ENCODE results near the gene SFRP2. TPM values are rescaled to one million over a fixed set of nuclear protein-coding genes. Genes with fewer than 3 reads are reported as not detected.

Gene SFRP2
- polyA plus RNA-seq, 3 donors: not detected

DNA sequence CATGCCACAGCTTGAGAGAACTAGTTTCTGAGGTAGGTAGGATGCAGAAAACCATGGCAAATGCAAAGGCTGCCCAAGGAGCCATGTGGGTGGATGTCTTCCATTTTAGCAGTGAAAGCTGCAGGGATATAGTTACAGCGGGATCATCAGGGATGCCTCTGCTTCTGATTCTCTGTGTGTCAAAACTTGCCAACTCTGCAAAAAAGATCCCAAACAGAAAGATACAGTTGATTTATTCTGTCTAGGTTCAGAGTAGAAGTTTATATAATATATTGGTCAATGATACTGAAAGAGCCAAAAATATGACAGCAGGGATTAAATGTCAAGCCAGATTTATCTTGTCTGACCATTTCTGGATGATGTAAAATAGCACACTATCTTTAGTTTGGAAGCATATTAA lies 42.4 kb upstream of the SFRP2 start:
- TF ChIP-seq, protein P1, sequence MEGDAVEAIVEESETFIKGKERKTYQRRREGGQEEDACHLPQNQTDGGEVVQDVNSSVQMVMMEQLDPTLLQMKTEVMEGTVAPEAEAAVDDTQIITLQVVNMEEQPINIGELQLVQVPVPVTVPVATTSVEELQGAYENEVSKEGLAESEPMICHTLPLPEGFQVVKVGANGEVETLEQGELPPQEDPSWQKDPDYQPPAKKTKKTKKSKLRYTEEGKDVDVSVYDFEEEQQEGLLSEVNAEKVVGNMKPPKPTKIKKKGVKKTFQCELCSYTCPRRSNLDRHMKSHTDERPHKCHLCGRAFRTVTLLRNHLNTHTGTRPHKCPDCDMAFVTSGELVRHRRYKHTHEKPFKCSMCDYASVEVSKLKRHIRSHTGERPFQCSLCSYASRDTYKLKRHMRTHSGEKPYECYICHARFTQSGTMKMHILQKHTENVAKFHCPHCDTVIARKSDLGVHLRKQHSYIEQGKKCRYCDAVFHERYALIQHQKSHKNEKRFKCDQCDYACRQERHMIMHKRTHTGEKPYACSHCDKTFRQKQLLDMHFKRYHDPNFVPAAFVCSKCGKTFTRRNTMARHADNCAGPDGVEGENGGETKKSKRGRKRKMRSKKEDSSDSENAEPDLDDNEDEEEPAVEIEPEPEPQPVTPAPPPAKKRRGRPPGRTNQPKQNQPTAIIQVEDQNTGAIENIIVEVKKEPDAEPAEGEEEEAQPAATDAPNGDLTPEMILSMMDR (IDR thresholded peaks at IDR 0.05): no peak
- H3K27ac Mint-ChIP-seq: no peak overlapping the region

DNA sequence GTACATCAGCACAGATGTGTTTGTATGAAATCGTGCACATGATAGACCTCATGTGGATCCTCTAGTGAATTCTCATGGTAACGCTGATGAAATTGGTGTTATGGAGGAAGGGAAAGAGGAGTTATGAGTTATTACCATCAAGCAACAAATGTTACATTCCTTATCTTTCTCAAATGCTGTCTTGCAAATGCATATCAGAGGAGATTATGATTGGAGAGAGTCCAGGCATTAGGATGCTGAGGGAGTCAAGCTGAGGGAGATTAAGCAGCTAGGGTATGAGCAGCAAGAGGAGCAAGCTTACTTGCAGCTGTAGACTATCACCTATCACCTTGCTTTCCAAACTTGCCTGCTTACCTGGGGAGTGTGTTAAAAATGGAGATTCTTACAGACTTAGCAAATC lies 36.8 kb upstream of the SFRP2 start:
- 100% methylated on average over 1 of the region's 2 CpGs for WGBS (ENCODE audit: insufficient coverage)
- H3K4me3 Mint-ChIP-seq: no peak overlapping the region
- no peak for DNase-seq

More for the DNA sequence above, 42.4 kb upstream of the SFRP2 start:
- H3K27ac ChIP-seq (ENCODE audit: low read depth in 1 of 2, low read length in 2 of 2): no peak overlapping the region
- H3K36me3 ChIP-seq (replicated peaks in 1 of 2; ENCODE audit: control insufficient read depth in 1 of 2, insufficient read depth in 2 of 2, low read length in 2 of 2): no peaks in the 10 kb centered on the region
- Mint-ChIP-seq H3K36me3 (no peaks in the 10 kb centered on the region), H3K4me3 (no peak overlapping the region), H3K4me1 (no peaks in the 10 kb centered on the region), H3K27me3 (ENCODE audit: low read depth in 3 of 3) (peaks cover 2 to 14% (median 13%) of the 10 kb centered on the region in 3 donors), H3K9me3 (peaks cover 0 to 5% (median 2%) of the 10 kb centered on the region in 7 donors)
- H3K4me1 ChIP-seq (ENCODE audit: control insufficient read depth in 1 of 2, insufficient read depth in 2 of 2, low read length in 2 of 2): no peaks in the 10 kb centered on the region
- no peaks in the 10 kb centered on the region for H3K9me3 ChIP-seq (replicated peaks in 1 of 2; ENCODE audit: control insufficient read depth in 1 of 2, insufficient read depth in 1 of 2, low read length in 2 of 2)
- no peak overlapping the region for H3K4me3 ChIP-seq (replicated peaks in 1 of 3; ENCODE audit: low read depth in 2 of 3, low read length in 3 of 3)
- intact Hi-C loops (cut with micrococcal nuclease): no loop called here
- H3K27me3 ChIP-seq (ENCODE audit: control insufficient read depth in 2 of 2, insufficient read depth in 2 of 2, low read length in 2 of 2): peaks cover 2% of the 10 kb centered on the region in 2 donors
- WGBS (ENCODE audit: insufficient coverage): no CpG with 5 or more reads among the region's 1 CpG
- DNase-seq: no peak
- no peaks in the 10 kb centered on the region for H3K79me2 ChIP-seq (ENCODE audit: insufficient read depth, low read length)
- no peaks in the 10 kb centered on the region for H4K20me1 ChIP-seq (ENCODE audit: insufficient read depth, low read length)
- no peak overlapping the region for H2AFZ ChIP-seq (ENCODE audit: insufficient read depth, low read depth, low read length, poor library complexity, severe bottlenecking)
- H3K9ac ChIP-seq (ENCODE audit: insufficient read depth, low read length, poor library complexity, severe bottlenecking): no peak overlapping the region
- H3K4me2 ChIP-seq (replicated peaks; ENCODE audit: extremely low read depth, low read length, poor library complexity, severe bottlenecking): no peak overlapping the region

More for the DNA sequence above, 36.8 kb upstream of the SFRP2 start:
- Histone ChIP-seq H3K36me3 (replicated peaks in 1 of 2; ENCODE audit: control insufficient read depth in 1 of 2, insufficient read depth in 2 of 2, low read length in 2 of 2) (no peaks in the 10 kb centered on the region), H4K20me1 (ENCODE audit: insufficient read depth, low read length) (no peaks in the 10 kb centered on the region), H3K9ac (ENCODE audit: insufficient read depth, low read length, poor library complexity, severe bottlenecking) (no peak overlapping the region), H3K79me2 (ENCODE audit: insufficient read depth, low read length) (no peaks in the 10 kb centered on the region), H3K4me2 (replicated peaks; ENCODE audit: extremely low read depth, low read length, poor library complexity, severe bottlenecking) (no peak overlapping the region), H2AFZ (ENCODE audit: insufficient read depth, low read depth, low read length, poor library complexity, severe bottlenecking) (no peak overlapping the region), H3K4me3 (replicated peaks in 1 of 3; ENCODE audit: low read depth in 2 of 3, low read length in 3 of 3) (no peak overlapping the region), H3K4me1 (ENCODE audit: control insufficient read depth in 1 of 2, insufficient read depth in 2 of 2, low read length in 2 of 2) (no peaks in the 10 kb centered on the region), H3K9me3 (replicated peaks in 1 of 2; ENCODE audit: control insufficient read depth in 1 of 2, insufficient read depth in 1 of 2, low read length in 2 of 2) (no peaks in the 10 kb centered on the region), H3K27me3 (ENCODE audit: control insufficient read depth in 2 of 2, insufficient read depth in 2 of 2, low read length in 2 of 2) (no peaks in the 10 kb centered on the region), H3K27ac (ENCODE audit: low read depth in 1 of 2, low read length in 2 of 2) (no peak overlapping the region)
- Mint-ChIP-seq H3K9me3 (peaks cover 0 to 5% (median 0%) of the 10 kb centered on the region in 7 donors), H3K4me1 (no peaks in the 10 kb centered on the region), H3K36me3 (no peaks in the 10 kb centered on the region), H3K27me3 (ENCODE audit: low read depth in 3 of 3) (peaks cover 2 to 22% (median 6%) of the 10 kb centered on the region in 3 donors), H3K27ac (no peak overlapping the region)
- TF ChIP-seq, protein P1 (IDR thresholded peaks at IDR 0.05): no peak
- intact Hi-C loops (cut with micrococcal nuclease): no loop called here

All from CD14-positive monocyte (primary cell).